T-cell (primary cell): ENCODE results near the gene THADA. TPM values are rescaled to one million over a fixed set of nuclear protein-coding genes. Genes with fewer than 3 reads are reported as not detected.

Source experiments
- ATAC-seq, 4 experiments: fragments of 200-7000 bp in 3 of 4; fragments of 150-1000 bp in 1 of 4; cut with Tn5 transposase; replicated peaks in 1 of 4; 1 replicate in 3 of 4; 2 replicates in 1 of 4; pipeline ENCODE4 v1.10.0; 2021; ENCODE audit warnings: moderate library complexity in 3 of 4, mild to moderate bottlenecking in 2 of 4, moderate number of reproducible peaks in 1 of 4
- CTCF ChIA-PET, 2 donors: fragments of 300-600 bp; sonication (Branson Sonifier 250); formaldehyde crosslinking; loops; one replicate each; lab custom pipeline; 2022; ENCODE audit warnings: antibody characterized with exemption in 2 of 2; lab: Charles Lee
- POLR2A ChIA-PET, 2 donors: fragments of 300-600 bp; sonication (Branson Sonifier 250); formaldehyde crosslinking; loops; one replicate each; lab custom pipeline; 2022; ENCODE audit warnings: antibody characterized with exemption in 2 of 2; lab: Charles Lee
- DNase-seq, 35 experiments: peaks; one replicate each; pipeline versions ENCODE4 v3.0.0 to v3.0.0-alpha.2; 2013 to 2023
- H3K27ac ChIP-seq: one replicate; pipeline ENCODE4 v1.5.1; 2013; ENCODE audit warnings: low read length
- H3K27me3 ChIP-seq, 2 experiments: replicated peaks in 1 of 2; 1 replicate in 1 of 2; 2 replicates in 1 of 2; pipeline versions ENCODE4 v1.6.1 to v1.7.0; 2013; ENCODE audit warnings: low read length in 1 of 2, mixed read lengths in 1 of 2; ENCODE audit not compliant: control insufficient read depth in 2 of 2, insufficient read depth in 2 of 2; ENCODE audit errors: extremely low read depth in 1 of 2
- H3K36me3 ChIP-seq, 2 donors: 1 replicate in 1 of 2; 2 replicates in 1 of 2; pipeline versions ENCODE4 v1.6.1 to v1.7.0; 2013; ENCODE audit warnings: low read length in 1 of 2; ENCODE audit not compliant: control insufficient read depth in 2 of 2, insufficient read depth in 1 of 2; ENCODE audit errors: extremely low read depth in 1 of 2
- H3K4me1 ChIP-seq, 2 experiments: 1 replicate in 1 of 2; 2 replicates in 1 of 2; pipeline versions ENCODE4 v1.6.1 to v1.7.0; 2013; ENCODE audit warnings: low read length in 2 of 2, mixed read lengths in 1 of 2; ENCODE audit not compliant: insufficient read depth in 2 of 2, control insufficient read depth in 1 of 2; ENCODE audit errors: extremely low read depth in 1 of 2
- H3K4me3 ChIP-seq, 2 donors: 1 replicate in 1 of 2; 2 replicates in 1 of 2; pipeline versions ENCODE4 v1.5.1 to v1.7.0; 2013; ENCODE audit warnings: mild to moderate bottlenecking in 2 of 2, low read length in 1 of 2, moderate library complexity in 1 of 2; ENCODE audit not compliant: control insufficient read depth in 1 of 2; ENCODE audit errors: extremely low read depth in 1 of 2
- H3K9me3 ChIP-seq: 2 replicates; pipeline ENCODE4 v1.7.0; 2013
- H3K27ac Mint-ChIP-seq, 2 donors: one replicate each; pipeline ENCODE4 v1.8.0; 2020 to 2021; ENCODE audit warnings: mild to moderate bottlenecking in 2 of 2, mixed read lengths in 2 of 2
- H3K27me3 Mint-ChIP-seq, 2 donors: one replicate each; pipeline ENCODE4 v1.8.0; 2021 to 2022; ENCODE audit warnings: mixed read lengths in 2 of 2
- H3K36me3 Mint-ChIP-seq: one replicate; pipeline ENCODE4 v1.8.0; 2021; ENCODE audit warnings: mixed read lengths
- H3K4me1 Mint-ChIP-seq, 3 donors: one replicate each; pipeline ENCODE4 v1.8.0; 2020 to 2022; ENCODE audit warnings: mixed read lengths in 3 of 3, mild to moderate bottlenecking in 1 of 3
- H3K4me3 Mint-ChIP-seq, 3 donors: one replicate each; pipeline ENCODE4 v1.8.0; 2020 to 2022; ENCODE audit warnings: mild to moderate bottlenecking in 3 of 3, mixed read lengths in 3 of 3, moderate library complexity in 3 of 3
- H3K9me3 Mint-ChIP-seq, 3 donors: one replicate each; pipeline ENCODE4 v1.8.0; 2020 to 2022; ENCODE audit warnings: mixed read lengths in 3 of 3
- WGBS: methylation state at CpG from one replicate; pipeline ENCODE4 v1.1.5; 2013; ENCODE audit warnings: missing lambda C conversion rate; ENCODE audit not compliant: insufficient coverage; 5-methylcytosine and 5-hydroxymethylcytosine counted together
- total RNA-seq, 35 experiments: library from RNA in 6 of 35; stranded (reverse) in 6 of 35; fragments of 120-200 nt in 1 of 35; gene quantifications; one replicate each; pipeline versions ENCODE4 v1.2.1 to v1.2.4 and lab custom pipeline; 2013 to 2026

The THADA gene
- total RNA-seq, 5 donors from 2014 or later (not counting 1 experiment from before 2014, with no cell fraction given): 36.4 to 50.5 (median 40.6) TPM

DNA sequence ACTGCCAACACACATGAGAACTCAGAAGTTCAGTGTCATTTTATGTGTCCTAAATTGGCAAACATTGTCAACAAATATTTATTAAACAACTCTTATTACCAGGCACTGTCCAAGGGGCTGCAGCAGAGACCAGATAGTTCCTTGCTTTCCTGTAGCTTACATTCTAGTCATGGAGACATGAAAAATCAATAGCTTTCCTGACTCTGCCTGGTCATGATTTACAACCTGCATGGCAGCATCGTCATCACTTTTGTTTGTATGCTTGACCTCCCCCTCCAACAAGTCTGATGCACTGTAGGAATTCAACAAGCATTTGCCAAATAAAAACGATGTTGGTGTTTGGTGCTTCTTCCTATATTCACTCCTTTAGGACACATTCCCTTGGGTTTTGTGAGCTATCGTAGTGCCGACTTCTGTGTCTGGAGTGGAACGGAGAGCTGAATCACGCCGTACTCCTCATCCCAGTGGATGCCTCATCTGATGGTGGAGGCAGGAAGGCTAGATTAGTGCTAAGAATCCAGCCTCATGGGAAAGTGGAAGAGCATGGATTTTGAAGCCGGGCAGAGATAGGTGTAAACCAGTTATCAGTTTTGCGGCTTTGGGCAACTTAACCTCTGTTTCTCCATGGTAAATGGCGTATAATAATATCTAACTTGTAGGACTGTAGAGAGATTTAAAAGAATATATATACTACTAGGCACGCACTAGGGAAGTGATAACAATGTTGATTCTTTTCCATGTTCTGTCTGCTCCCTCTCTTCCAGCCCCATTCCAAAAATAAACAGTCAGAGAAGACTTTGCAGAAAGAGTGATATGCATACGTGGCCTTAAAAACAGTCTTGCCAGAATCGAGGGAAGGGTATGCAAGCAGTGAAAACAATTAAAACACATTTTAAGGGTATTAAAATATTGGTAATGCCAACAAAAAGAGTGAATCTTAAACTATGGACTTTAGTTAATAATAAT is 249.0 kb downstream of the THADA start:
- Mint-ChIP-seq H3K9me3 (no peaks in the 10 kb centered on the region), H3K4me1 (peaks cover 0 to 6% (median 2%) of the 10 kb centered on the region in 3 donors), H3K4me3 (no peak overlapping the region), H3K27me3 (no peaks in the 10 kb centered on the region), H3K36me3 (peaks cover 47% of the 10 kb centered on the region), H3K27ac (no peak overlapping the region)
- no peaks in the 10 kb centered on the region for H3K27me3 ChIP-seq
- ATAC-seq (no peak), DNase-seq (no peak)
- CTCF ChIA-PET: interaction anchor here in 1 of 2 donors (0.5 to 0.6 kb wide), 2 partner anchors 14 to 237 kb away, joined by 3 read pairs; no protein-coding TSS in a partner anchor
- POLR2A ChIA-PET: no interaction called here
- no peaks in the 10 kb centered on the region for H3K9me3 ChIP-seq
- WGBS: 95% methylated on average over 4 of the region's 13 CpGs
- peaks cover 6 to 20% of the 10 kb centered on the region in 2 donors for H3K36me3 ChIP-seq
- H3K27ac ChIP-seq: no peak overlapping the region
- H3K4me3 ChIP-seq: no peak overlapping the region
- no peaks in the 10 kb centered on the region for H3K4me1 ChIP-seq

DNA sequence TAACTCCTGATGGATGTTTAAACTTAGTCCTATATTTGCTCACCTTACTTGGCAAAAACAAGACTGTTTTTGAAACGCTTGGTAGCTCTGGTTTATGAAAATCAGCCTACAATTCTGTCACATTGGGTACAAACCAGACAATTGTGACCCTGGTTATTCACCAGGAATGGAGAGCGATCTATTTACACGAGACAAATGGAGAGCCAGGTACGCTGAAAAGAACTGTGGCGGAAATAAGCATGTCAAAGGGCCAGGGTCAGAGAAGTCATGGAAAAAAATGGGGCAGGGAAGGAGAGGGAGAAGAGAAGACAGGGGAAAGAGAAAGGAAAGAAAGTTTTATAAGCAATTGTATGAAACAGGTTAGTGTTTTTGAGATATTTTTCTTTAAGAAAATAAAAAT is 250.0 kb downstream of the THADA start:
- Histone ChIP-seq H3K4me1 (no peaks in the 10 kb centered on the region), H3K4me3 (no peak overlapping the region), H3K27me3 (no peaks in the 10 kb centered on the region), H3K36me3 (peaks cover 6 to 21% of the 10 kb centered on the region in 2 donors), H3K9me3 (no peaks in the 10 kb centered on the region), H3K27ac (no peak overlapping the region)
- POLR2A ChIA-PET: no interaction called here
- WGBS: 98% methylated on average over 5 of the region's 5 CpGs
- H3K4me3 Mint-ChIP-seq: no peak overlapping the region
- DNase-seq: no peak
- ATAC-seq: no peak
- no peak overlapping the region for H3K27ac Mint-ChIP-seq
- H3K36me3 Mint-ChIP-seq: peaks cover 48% of the 10 kb centered on the region
- H3K27me3 Mint-ChIP-seq: no peaks in the 10 kb centered on the region
- no peaks in the 10 kb centered on the region for H3K9me3 Mint-ChIP-seq
- H3K4me1 Mint-ChIP-seq: peaks cover 0 to 6% (median 2%) of the 10 kb centered on the region in 3 donors
- CTCF ChIA-PET: no interaction called here

DNA sequence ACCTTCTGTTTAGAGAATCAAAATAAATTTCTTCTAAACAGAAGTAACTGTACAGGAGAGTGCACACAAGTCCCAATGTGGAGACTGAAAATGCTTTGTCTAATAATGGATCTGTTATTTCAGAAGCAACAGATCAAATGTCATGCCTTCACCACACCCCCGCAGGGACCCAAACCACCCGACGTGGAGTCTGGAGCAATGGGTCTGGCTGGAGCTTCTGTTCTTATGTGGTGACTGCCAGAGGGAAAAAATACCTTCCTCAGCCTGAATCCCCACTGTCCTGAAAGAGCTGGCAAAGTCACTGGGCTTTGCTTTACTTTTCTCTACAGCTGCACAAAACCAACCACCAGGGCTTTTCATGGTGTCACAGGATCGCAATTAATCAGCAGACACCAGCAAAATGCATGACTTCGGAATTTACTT is 250.4 kb downstream of the THADA start:
- CTCF ChIA-PET: no interaction called here
- Mint-ChIP-seq H3K9me3 (no peaks in the 10 kb centered on the region), H3K4me1 (peaks cover 0 to 6% (median 2%) of the 10 kb centered on the region in 3 donors), H3K27ac (no peak overlapping the region), H3K27me3 (no peaks in the 10 kb centered on the region), H3K36me3 (peaks cover 53% of the 10 kb centered on the region), H3K4me3 (no peak overlapping the region)
- no peak for ATAC-seq
- H3K27ac ChIP-seq: no peak overlapping the region
- POLR2A ChIA-PET: no interaction called here
- peaks cover 6 to 21% of the 10 kb centered on the region in 2 donors for H3K36me3 ChIP-seq
- WGBS: 100% methylated on average over 1 of the region's 5 CpGs
- no peaks in the 10 kb centered on the region for H3K27me3 ChIP-seq
- no peaks in the 10 kb centered on the region for H3K4me1 ChIP-seq
- H3K9me3 ChIP-seq: no peaks in the 10 kb centered on the region
- no peak overlapping the region for H3K4me3 ChIP-seq
- no peak for DNase-seq

DNA sequence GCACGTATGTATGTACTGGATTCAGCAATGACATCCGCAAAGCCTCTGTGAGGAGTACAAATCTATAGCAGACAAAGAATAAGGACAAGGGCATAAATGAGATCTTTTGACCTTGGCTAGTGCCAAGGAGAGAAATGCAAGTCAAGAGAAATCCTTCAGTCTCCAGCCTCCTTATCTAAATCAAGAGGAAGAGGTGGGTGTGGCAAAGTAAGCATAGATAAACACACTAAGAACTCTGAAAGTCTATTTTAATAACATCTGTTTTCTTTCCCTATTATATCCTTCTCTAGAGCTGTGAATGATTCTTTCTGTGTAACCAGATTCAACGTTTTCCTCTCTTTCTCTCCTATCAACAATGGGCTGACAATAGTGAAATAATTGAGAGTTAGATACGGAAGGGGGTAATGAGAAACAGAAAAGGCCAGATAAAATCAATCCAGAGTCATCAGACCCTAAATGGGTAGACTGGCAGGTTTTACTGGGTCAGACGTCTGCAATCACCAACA is 250.9 kb downstream of the THADA start:
- peaks cover 6 to 21% of the 10 kb centered on the region in 2 donors for H3K36me3 ChIP-seq
- 100% methylated on average over 1 of the region's 5 CpGs for WGBS
- H3K27ac ChIP-seq: no peak overlapping the region

DNA sequence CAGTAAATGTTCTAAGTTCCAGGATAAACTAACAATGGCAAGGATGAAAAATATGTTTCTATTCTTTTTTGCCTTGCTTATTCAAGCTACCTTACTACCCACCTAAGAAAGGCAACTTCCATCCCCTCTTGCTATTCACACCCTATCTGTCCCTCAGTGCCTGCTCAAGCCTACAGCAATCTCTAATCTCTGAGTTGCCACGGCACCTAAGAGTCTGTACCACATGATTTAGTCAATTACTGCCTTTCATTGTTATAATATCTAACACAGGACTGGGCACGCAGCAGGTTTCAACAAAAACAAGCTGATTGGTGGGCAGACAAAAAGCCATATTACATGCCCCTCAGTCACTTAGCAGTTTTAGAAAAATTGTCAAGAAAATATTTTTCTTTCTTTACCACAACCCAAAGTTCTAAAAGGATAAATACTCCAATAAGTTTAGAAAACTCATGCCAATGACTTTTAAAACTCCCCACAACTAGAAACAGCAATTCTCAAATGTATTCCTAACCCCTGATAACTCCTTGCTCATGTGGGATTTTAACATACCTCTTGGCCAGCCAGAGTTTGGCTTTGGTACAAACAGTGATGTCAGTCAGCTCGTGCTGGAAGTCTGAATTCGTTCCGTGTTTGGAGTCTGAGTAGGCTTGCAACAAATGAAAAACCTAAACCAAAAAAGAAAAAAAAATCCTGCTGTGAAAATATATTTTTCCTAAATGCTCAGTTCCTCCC is 252.1 kb downstream of the THADA start:
- ChIA-PET POLR2A (no interaction called here), CTCF (no interaction called here)
- H3K27me3 Mint-ChIP-seq: no peaks in the 10 kb centered on the region
- H3K27me3 ChIP-seq: no peaks in the 10 kb centered on the region
- no peaks in the 10 kb centered on the region for H3K4me1 ChIP-seq
- ATAC-seq (no peak), DNase-seq (no peak)
- no peaks in the 10 kb centered on the region for H3K9me3 ChIP-seq
- no peaks in the 10 kb centered on the region for H3K9me3 Mint-ChIP-seq
- H3K4me3 Mint-ChIP-seq: no peak overlapping the region
- H3K27ac ChIP-seq: no peak overlapping the region
- H3K36me3 Mint-ChIP-seq: peaks cover 57% of the 10 kb centered on the region
- H3K27ac Mint-ChIP-seq: peak overlapping the region in 1 of 2 donors; percentile 20
- H3K4me1 Mint-ChIP-seq: peaks cover 0 to 6% (median 2%) of the 10 kb centered on the region in 3 donors
- H3K4me3 ChIP-seq: no peak overlapping the region
- WGBS: 90% methylated on average over 2 of the region's 5 CpGs
- H3K36me3 ChIP-seq: peaks cover 6 to 22% of the 10 kb centered on the region in 2 donors

More for the DNA sequence above, 250.9 kb downstream of the THADA start:
- Histone ChIP-seq H3K27me3 (no peaks in the 10 kb centered on the region), H3K4me1 (no peaks in the 10 kb centered on the region), H3K9me3 (no peaks in the 10 kb centered on the region), H3K4me3 (no peak overlapping the region)
- Mint-ChIP-seq H3K4me1 (peaks cover 0 to 6% (median 2%) of the 10 kb centered on the region in 3 donors), H3K36me3 (peaks cover 56% of the 10 kb centered on the region), H3K4me3 (no peak overlapping the region), H3K9me3 (no peaks in the 10 kb centered on the region), H3K27ac (no peak overlapping the region), H3K27me3 (no peaks in the 10 kb centered on the region)
- DNase-seq (no peak), ATAC-seq (no peak)
- POLR2A ChIA-PET: no interaction called here
- CTCF ChIA-PET: no interaction called here
